ENCODE measurements around the gene SLC7A4. TPM values are rescaled to one million over a fixed set of nuclear protein-coding genes. Genes with fewer than 3 reads are reported as not detected.

SLC7A4 gene
- total RNA-seq, 1 donor from 2014 or later, result 1.1 TPM

- no peaks in the 10 kb centered on the region for H3K36me3 Mint-ChIP-seq (ENCODE audit: insufficient read depth)
- peak overlapping the region; percentile 89 for H3K4me3 Mint-ChIP-seq (ENCODE audit: low read depth)
- no peak for TF ChIP-seq CTCF (IDR thresholded peaks at IDR 0.05; ENCODE audit: unreplicated experiment)
- no peaks in the 10 kb centered on the region for H3K9me3 Mint-ChIP-seq (ENCODE audit: low read depth)
- no peaks in the 10 kb centered on the region for H3K27me3 Mint-ChIP-seq
- H3K4me1 Mint-ChIP-seq (ENCODE audit: low read depth), result peaks cover 15% of the 10 kb centered on the region
- peak overlapping the region; percentile 97 for H3K27ac Mint-ChIP-seq
- DNase-seq (ENCODE audit: low spot score, unreplicated experiment), result no peak
These were observed 31.3 kb downstream of the SLC7A4 start for GRCh38 chr22:21000987-21001600.

- no peak for TF ChIP-seq CTCF (IDR thresholded peaks at IDR 0.05; ENCODE audit: unreplicated experiment)
These were observed 32.0 kb downstream of the SLC7A4 start for GRCh38 chr22:21000207-21000986.

GRCh38 chr22:20999350-21000206, 32.8 kb downstream of the SLC7A4 start:
- no peaks in the 10 kb centered on the region for H3K27me3 Mint-ChIP-seq
- peaks cover 15% of the 10 kb centered on the region for H3K4me1 Mint-ChIP-seq (ENCODE audit: low read depth)
- TF ChIP-seq CTCF (IDR thresholded peaks at IDR 0.05; ENCODE audit: unreplicated experiment), result no peak
- no peak for DNase-seq (ENCODE audit: low spot score, unreplicated experiment)
- no peak overlapping the region for H3K4me3 Mint-ChIP-seq (ENCODE audit: low read depth)
- H3K27ac Mint-ChIP-seq, result no peak overlapping the region
- H3K36me3 Mint-ChIP-seq (ENCODE audit: insufficient read depth), result no peaks in the 10 kb centered on the region
- H3K9me3 Mint-ChIP-seq (ENCODE audit: low read depth), result no peaks in the 10 kb centered on the region

More at GRCh38 chr22:21000207-21000986, 32.0 kb downstream of the SLC7A4 start:
- Mint-ChIP-seq H3K4me1 (ENCODE audit: low read depth) (peaks cover 15% of the 10 kb centered on the region), H3K27me3 (no peaks in the 10 kb centered on the region), H3K36me3 (ENCODE audit: insufficient read depth) (no peaks in the 10 kb centered on the region), H3K4me3 (ENCODE audit: low read depth) (peak overlapping the region; percentile 89), H3K27ac (no peak overlapping the region), H3K9me3 (ENCODE audit: low read depth) (no peaks in the 10 kb centered on the region)
- no peak for DNase-seq (ENCODE audit: low spot score, unreplicated experiment)

- no peak for TF ChIP-seq CTCF (IDR thresholded peaks at IDR 0.05; ENCODE audit: unreplicated experiment)
- no peak for DNase-seq (ENCODE audit: low spot score, unreplicated experiment)
- H3K9me3 Mint-ChIP-seq (ENCODE audit: low read depth), result no peaks in the 10 kb centered on the region
- no peak overlapping the region for H3K27ac Mint-ChIP-seq
- no peaks in the 10 kb centered on the region for H3K27me3 Mint-ChIP-seq
- H3K36me3 Mint-ChIP-seq (ENCODE audit: insufficient read depth), result no peaks in the 10 kb centered on the region
- peaks cover 15% of the 10 kb centered on the region for H3K4me1 Mint-ChIP-seq (ENCODE audit: low read depth)
- peak overlapping the region; percentile 26 for H3K4me3 Mint-ChIP-seq (ENCODE audit: low read depth)
These were observed 33.7 kb downstream of the SLC7A4 start for GRCh38 chr22:20998411-20999336.
